ENCODE measurements around the gene BATF. TPM values are rescaled to one million over a fixed set of nuclear protein-coding genes. Genes with fewer than 3 reads are reported as not detected.

The BATF gene
- total RNA-seq, 2 experiments from 2014 or later, result 46.4 to 47.0 TPM

- ChIA-PET POLR2A (interaction anchor here (0.7 to 1.1 kb wide), 3 partner anchors 13 to 138 kb away, joined by 3 to 4 read pairs (median 3); partner anchors contain the start of gene BATF), CTCF (interaction anchor here (0.8 to 1.5 kb wide), 5 partner anchors 9 to 119 kb away, joined by 3 to 5 read pairs (median 4); no protein-coding TSS in a partner anchor)
- Mint-ChIP-seq H3K27ac (no peak overlapping the region), H3K36me3 (ENCODE audit: low read depth) (peaks cover 62% of the 10 kb centered on the region), H3K9me3 (no peaks in the 10 kb centered on the region), H3K4me1 (ENCODE audit: low read depth) (peaks cover 65% of the 10 kb centered on the region), H3K4me3 (no peak overlapping the region), H3K27me3 (no peaks in the 10 kb centered on the region)
- no peak for ATAC-seq
- TF ChIP-seq CTCF (IDR thresholded peaks at IDR 0.05), result no peak
- intact Hi-C loops (cut with micrococcal nuclease), result no loop called here
- no peak for DNase-seq
Measured at GRCh38 chr14:75535164-75535898, 13.1 kb downstream of the BATF start.

GRCh38 chr14:75537071-75537470 is 14.8 kb downstream of the BATF start:
- ChIA-PET POLR2A (interaction anchor here (0.6 to 1.5 kb wide), 4 partner anchors 14 to 48 kb away, joined by 3 to 5 read pairs (median 3); no protein-coding TSS in a partner anchor), CTCF (interaction anchor here (0.9 to 2.6 kb wide), 6 partner anchors 11 to 172 kb away, joined by 3 to 7 read pairs (median 4); no protein-coding TSS in a partner anchor)
- TF ChIP-seq CTCF (IDR thresholded peaks at IDR 0.05), result no peak
- H3K36me3 Mint-ChIP-seq (ENCODE audit: low read depth), result peaks cover 64% of the 10 kb centered on the region
- H3K27me3 Mint-ChIP-seq, result no peaks in the 10 kb centered on the region
- no peaks in the 10 kb centered on the region for H3K9me3 Mint-ChIP-seq
- peak overlapping the region; percentile 20 for H3K27ac Mint-ChIP-seq
- no peak overlapping the region for H3K4me3 Mint-ChIP-seq
- DNase-seq, result no peak
- peaks cover 70% of the 10 kb centered on the region for H3K4me1 Mint-ChIP-seq (ENCODE audit: low read depth)
- intact Hi-C loops (cut with micrococcal nuclease), result no loop called here
- no peak for ATAC-seq

- Mint-ChIP-seq H3K4me1 (ENCODE audit: low read depth) (peaks cover 72% of the 10 kb centered on the region), H3K27ac (peak overlapping the region; percentile 96), H3K4me3 (no peak overlapping the region), H3K27me3 (no peaks in the 10 kb centered on the region), H3K9me3 (no peaks in the 10 kb centered on the region), H3K36me3 (ENCODE audit: low read depth) (peaks cover 54% of the 10 kb centered on the region)
- ATAC-seq (no peak), DNase-seq (no peak)
- ChIA-PET POLR2A (interaction anchor here (1.2 to 8.9 kb wide), 9 partner anchors 10 to 44 kb away, joined by 3 to 117 read pairs (median 6); partner anchors contain the start of genes BATF and FLVCR2), CTCF (interaction anchor here (0.7 to 3.4 kb wide), 10 partner anchors 12 to 117 kb away, joined by 3 to 13 read pairs (median 6); no protein-coding TSS in a partner anchor)
- no peak for TF ChIP-seq CTCF (IDR thresholded peaks at IDR 0.05)
- intact Hi-C loops (cut with micrococcal nuclease), result no loop called here
Measured at GRCh38 chr14:75539162-75539560, 16.9 kb downstream of the BATF start.

GRCh38 chr14:75539561-75540478 is 17.6 kb downstream of the BATF start:
- Mint-ChIP-seq H3K9me3 (no peaks in the 10 kb centered on the region), H3K27me3 (no peaks in the 10 kb centered on the region), H3K4me1 (ENCODE audit: low read depth) (peaks cover 69% of the 10 kb centered on the region), H3K36me3 (ENCODE audit: low read depth) (peaks cover 52% of the 10 kb centered on the region), H3K4me3 (no peak overlapping the region), H3K27ac (peak overlapping the region; percentile 96)
- intact Hi-C loops (cut with micrococcal nuclease), result no loop called here
- DNase-seq (peak; percentile 65), ATAC-seq (peak; percentile 18)
- TF ChIP-seq CTCF (IDR thresholded peaks at IDR 0.05), result no peak
- CTCF ChIA-PET, result interaction anchor here (0.7 to 3.4 kb wide), 14 partner anchors 10 to 117 kb away, joined by 3 to 13 read pairs (median 6); no protein-coding TSS in a partner anchor
- POLR2A ChIA-PET, result interaction anchor here (0.8 to 8.9 kb wide), 11 partner anchors 9 to 45 kb away, joined by 3 to 117 read pairs (median 5); partner anchors contain the start of genes BATF and FLVCR2

Data from activated CD8-positive, alpha-beta T cell treated with anti-CD3 and anti-CD28 coated beads for 36 hours (primary cell).